K562 (cell line): ENCODE results near the gene CDC27. TPM values are rescaled to one million over a fixed set of nuclear protein-coding genes. Genes with fewer than 3 reads are reported as not detected.
"Not testable (repeated sequence)": the region's sequence is repeated elsewhere in the genome, so short reads cannot be mapped to it uniquely, and the experiment has no call there.

Experiments used
- ATAC-seq: fragments of 200-7000 bp; cut with Tn5 transposase; 3 replicates; pipeline ENCODE4 v1.9.1; 2020; ENCODE audit warnings: moderate library complexity
- BruUV-seq: library from RNA; stranded (reverse); fragments of 400-500 nt; replicated peaks from 2 replicates; lab custom pipeline; 2021; lab: Mats Ljungman, UMichigan
- CTCF ChIA-PET: fragments of 300-600 bp; formaldehyde crosslinking; extraction: SDS; loops from one replicate; lab custom pipeline; 2021; ENCODE audit warnings: low intra/inter-chr PET ratio; lab: Yijun Ruan, JAX
- POLR2A ChIA-PET: fragments of 300-600, 350-650 bp; sonication (Branson Sonifier 250); formaldehyde crosslinking; extraction: SDS; loops from one replicate; lab custom pipeline; 2021; ENCODE audit warnings: antibody characterized with exemption, inconsistent platforms; lab: Yijun Ruan, JAX
- DNase-seq, 4 experiments: peaks; one replicate each; pipeline versions ENCODE4 v3.0.0 to v3.0.0-alpha.2; 2011 to 2018; ENCODE audit warnings: low spot score in 3 of 4, mixed read lengths in 3 of 4; ENCODE audit errors: extremely low read depth in 1 of 4
- FAIRE-seq: peaks from 2 replicates; lab custom pipeline; 2011; peaks lifted over from hg19 to GRCh38; lab: Jason Lieb, UNC
- H2AFZ ChIP-seq: 2 replicates; pipeline ENCODE4 v1.6.0; 2011; ENCODE audit warnings: low read depth, low read length, control low read depth, inconsistent platforms
- H3K27ac ChIP-seq: fragments of 200-600 bp; 3 replicates; pipeline ENCODE4 v1.8.0; 2011; ENCODE audit warnings: low read depth, mild to moderate bottlenecking, control low read depth, inconsistent platforms, low read length, moderate library complexity, mixed read lengths; ENCODE audit errors: extremely low read depth
- H3K27me3 ChIP-seq, 2 experiments: fragments of 300-600 bp in 1 of 2; 2 replicates in 1 of 2; 3 replicates in 1 of 2; pipeline versions ENCODE4 v1.6.0 to v1.8.0; 2011; ENCODE audit warnings: inconsistent platforms in 2 of 2, low read length in 2 of 2, mild to moderate bottlenecking in 1 of 2, mixed read lengths in 1 of 2, moderate library complexity in 1 of 2; ENCODE audit not compliant: control insufficient read depth in 2 of 2, insufficient read depth in 2 of 2
- H3K36me3 ChIP-seq: fragments of 300-600 bp; 3 replicates; pipeline ENCODE4 v1.8.0; 2011; ENCODE audit warnings: mild to moderate bottlenecking, low read length, inconsistent platforms; ENCODE audit not compliant: control insufficient read depth, insufficient read depth
- H3K4me1 ChIP-seq, 2 experiments: fragments of 200-600 bp in 1 of 2; replicated peaks in 1 of 2; 2 replicates in 1 of 2; 3 replicates in 1 of 2; pipeline versions ENCODE4 v1.5.1 to v1.8.0; 2011; ENCODE audit warnings: inconsistent platforms in 2 of 2, low read length in 2 of 2, mild to moderate bottlenecking in 1 of 2, mixed read lengths in 1 of 2, moderate library complexity in 1 of 2; ENCODE audit not compliant: control insufficient read depth in 2 of 2, insufficient read depth in 2 of 2
- H3K4me2 ChIP-seq: 2 replicates; pipeline ENCODE4 v1.6.1; 2011; ENCODE audit warnings: low read length, control low read depth, inconsistent platforms, mixed read lengths; ENCODE audit not compliant: insufficient read depth
- H3K4me3 ChIP-seq: fragments of 200-600 bp; sonication (generic), shearing (Covaris generic); 2 replicates; pipeline ENCODE4 v1.5.1; 2016; ENCODE audit warnings: control low read depth, inconsistent platforms
- H3K79me2 ChIP-seq: fragments of 200-600 bp; 3 replicates; pipeline ENCODE4 v1.8.0; 2011; ENCODE audit warnings: low read length, inconsistent platforms; ENCODE audit not compliant: control insufficient read depth, insufficient read depth
- H3K9ac ChIP-seq, 2 experiments: 2 replicates each; pipeline versions ENCODE4 v1.6.0 to v1.6.1; 2011; ENCODE audit warnings: low read depth in 2 of 2, low read length in 2 of 2, control low read depth in 1 of 2, inconsistent platforms in 1 of 2, mild to moderate bottlenecking in 1 of 2, mixed read lengths in 1 of 2; ENCODE audit not compliant: insufficient read depth in 1 of 2
- H3K9me1 ChIP-seq: one replicate; pipeline ENCODE4 v1.6.0; 2011; ENCODE audit warnings: inconsistent platforms, mild to moderate bottlenecking, low read length, moderate library complexity; ENCODE audit not compliant: control insufficient read depth, insufficient read depth
- H3K9me3 ChIP-seq: replicated peaks from 2 replicates; pipeline ENCODE4 v1.5.1; 2011; ENCODE audit warnings: low read depth, low read length, inconsistent platforms; ENCODE audit not compliant: control insufficient read depth, insufficient read depth
- H4K20me1 ChIP-seq: replicated peaks from 2 replicates; pipeline ENCODE4 v1.6.1; 2011; ENCODE audit warnings: low read length, inconsistent platforms, mixed read lengths; ENCODE audit not compliant: control insufficient read depth, insufficient read depth
- CBFA2T2 ChIP-seq: fragments of 450-650 bp; conservative IDR thresholded peaks from 2 replicates; pipeline ENCODE4 v1.6.1; 2017; ENCODE audit warnings: mild to moderate bottlenecking
- MCM2 ChIP-seq: fragments of 450-650 bp; IDR thresholded peaks from 2 replicates; pipeline ENCODE4 v1.6.1; 2017; ENCODE audit warnings: low read depth, mild to moderate bottlenecking
- POLR2A ChIP-seq: fragments of 450-650 bp; conservative IDR thresholded peaks from 2 replicates; pipeline ENCODE4 v1.6.1; 2016
- POLR2B ChIP-seq: fragments of 450-650 bp; IDR thresholded peaks from 2 replicates; pipeline ENCODE4 v1.6.1; 2018; ENCODE audit warnings: low read depth; ENCODE audit not compliant: partially characterized antibody
- SUPT5H ChIP-seq: fragments of 450-650 bp; IDR thresholded peaks from 2 replicates; pipeline ENCODE4 v1.6.1; 2016
- WGBS: fragments of 100-300 bp; shearing (Covaris generic); methylation state at CpG from one replicate; pipeline ENCODE4 v1.1.6; 2016; ENCODE audit warnings: low coverage, mixed read lengths; ENCODE audit not compliant: insufficient coverage; ENCODE audit errors: missing lambda C conversion rate; 5-methylcytosine and 5-hydroxymethylcytosine counted together
- in situ Hi-C: fragments of 300-500 bp; cut with MboI; formaldehyde crosslinking; loops from 4 replicates; pipeline ENCODE4 v1.15.0; 2018; ENCODE audit warnings: inconsistent platforms, mixed read lengths
- intact Hi-C: fragments of 100-400 bp; cut with micrococcal nuclease; formaldehyde crosslinking; loops from 2 replicates; pipeline ENCODE4 v1.14.2; 2022
- polyA plus RNA-seq, 8 experiments: library from polyadenylated mRNA; depleted of rRNA in 4 of 8; stranded (reverse) in 5 of 8; unstranded in 3 of 8; fragments of >200 nt; fragmentation: Nextera tagmentation in 2 of 8; fragmentation: Illumina TruSeq in 1 of 8; extraction: Ambion mirVana in 2 of 8; extraction: Trizol in 1 of 8; gene quantifications; 2 replicates each; pipeline versions ENCODE4 v1.2.1 to v1.2.3, GENCODE V29; 2011 to 2014; ENCODE audit warnings: inconsistent platforms in 1 of 8, missing spikeins in 1 of 8
- total RNA-seq, 7 experiments: library from RNA; depleted of rRNA in 6 of 7; stranded (reverse); fragments of >200 nt in 6 of 7; fragmentation: Illumina TruSeq in 2 of 7; extraction: Trizol in 2 of 7; gene quantifications; 2 replicates each; pipeline versions ENCODE4 v1.2.1 to v1.2.3, GENCODE V29; 2011 to 2021; ENCODE audit warnings: low replicate concordance in 1 of 7

CDC27 gene
- total and polyA plus RNA-seq, 9 of the 15 experiments (the other 6 are each of a cell fraction or from before 2014, with no cell fraction given): 28.6 to 155 (median 94.1) TPM

DNA sequence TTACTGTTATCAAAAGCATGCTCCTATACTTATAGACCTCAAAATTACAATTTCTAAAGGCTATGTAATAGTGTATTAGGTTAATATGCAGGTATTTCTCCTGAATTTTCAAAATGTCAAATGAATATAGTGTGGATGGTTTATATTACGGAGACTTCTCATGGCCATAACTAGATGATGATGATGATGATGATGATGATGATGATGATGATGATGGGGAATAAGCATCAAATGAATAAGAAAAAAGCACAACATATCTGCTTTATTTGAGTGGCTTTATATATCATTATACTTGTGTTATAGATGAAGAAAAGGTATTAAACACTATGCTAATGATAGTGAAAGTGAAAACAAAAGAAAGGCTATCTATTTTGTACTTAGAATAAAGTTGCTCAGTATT is 53.9 kb downstream of the CDC27 start:
- FAIRE-seq: no peak
- no peak for TF ChIP-seq MCM2
- no peak for TF ChIP-seq CBFA2T2
- 100% methylated on average over 1 of the region's 1 CpG for WGBS

DNA sequence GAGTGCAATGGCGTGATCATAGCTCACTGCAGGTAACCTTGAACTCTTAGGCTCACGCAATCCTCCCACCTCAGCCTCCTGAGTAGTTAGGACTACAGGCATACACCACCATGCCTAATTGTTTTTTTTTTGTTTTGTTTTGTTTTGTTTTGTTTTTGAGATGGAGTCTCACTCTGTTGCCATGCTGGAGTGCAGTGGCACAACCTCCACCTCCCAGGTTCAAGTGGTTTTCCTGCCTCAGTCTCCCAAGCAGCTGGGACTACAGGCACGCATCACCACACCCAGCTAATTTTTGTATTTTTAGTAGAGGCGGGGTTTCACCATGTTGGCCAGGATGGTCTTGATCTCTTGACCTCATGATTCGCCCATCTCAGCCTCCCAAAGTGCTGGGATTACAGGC is 54.7 kb downstream of the CDC27 start:
- ATAC-seq, intact Hi-C loops, H3K4me1 ChIP-seq, H3K79me2 ChIP-seq, BruUV-seq, H3K9ac ChIP-seq, FAIRE-seq, H3K9me1 ChIP-seq, in situ Hi-C loops, H3K9me3 ChIP-seq, H3K4me2 ChIP-seq, H3K27me3 ChIP-seq, H3K4me3 ChIP-seq, H2AFZ ChIP-seq, H3K27ac ChIP-seq, DNase-seq, H4K20me1 ChIP-seq, CTCF ChIA-PET: not testable (repeated sequence)
- WGBS: 88% methylated on average over 5 of the region's 5 CpGs
- H3K36me3 ChIP-seq: peaks cover 72% of the 10 kb centered on the region
- POLR2A ChIA-PET: interaction anchor here (0.6 to 1.2 kb wide), 2 partner anchors 9 to 16 kb away, joined by 3 to 6 read pairs; no protein-coding TSS in a partner anchor
- TF ChIP-seq POLR2A (peak; percentile 59), SUPT5H (peak; percentile 51), POLR2B (peak; percentile 58)

More for the DNA sequence above, 53.9 kb downstream of the CDC27 start:
- intact Hi-C loops: no loop called here
- Histone ChIP-seq H3K4me2 (no peak overlapping the region), H2AFZ (no peak overlapping the region), H3K27ac (no peak overlapping the region), H3K27me3 (no peaks in the 10 kb centered on the region), H3K4me1 (no peaks in the 10 kb centered on the region), H3K9ac (no peak overlapping the region), H4K20me1 (no peaks in the 10 kb centered on the region), H3K4me3 (no peak overlapping the region), H3K9me1 (no peaks in the 10 kb centered on the region), H3K9me3 (no peaks in the 10 kb centered on the region), H3K79me2 (no peaks in the 10 kb centered on the region), H3K36me3 (peaks cover 75% of the 10 kb centered on the region)
- POLR2A ChIA-PET: no interaction called here
- DNase-seq (no peak), ATAC-seq (no peak)
- no TSS peak for BruUV-seq
- in situ Hi-C loops: no loop called here
- CTCF ChIA-PET: no interaction called here
